ENCODE measurements around the gene USP24. TPM values are rescaled to one million over a fixed set of nuclear protein-coding genes. Genes with fewer than 3 reads are reported as not detected.

Gene USP24
- total RNA-seq, 1 experiment from 2014 or later, result 40.9 TPM

DNA sequence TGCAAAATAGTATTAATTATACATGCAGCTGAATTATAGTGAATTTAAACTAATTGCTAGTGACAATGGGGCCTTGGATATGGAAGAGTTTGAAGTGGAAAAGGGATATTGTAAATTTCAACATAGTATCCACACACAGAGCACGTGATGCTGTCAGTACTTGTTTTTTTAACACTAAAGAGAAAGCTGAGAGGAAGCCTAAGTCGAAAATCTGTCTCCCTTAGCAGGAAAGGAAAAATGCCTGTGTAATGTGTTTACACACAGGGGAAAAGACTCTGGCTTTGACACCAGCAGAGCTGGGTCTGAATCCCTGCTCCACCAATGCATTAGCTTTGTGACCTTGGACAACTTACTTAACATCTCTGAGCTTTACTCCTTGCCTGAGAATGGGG, 133.3 kb downstream of the USP24 start:
- DNase-seq (ENCODE audit: low spot score), result no peak
- Mint-ChIP-seq H3K27ac (peak overlapping the region; percentile 39), H3K4me1 (no peaks in the 10 kb centered on the region), H3K9me3 (no peaks in the 10 kb centered on the region), H3K36me3 (peaks cover 74% of the 10 kb centered on the region), H3K4me3 (no peak overlapping the region), H3K27me3 (ENCODE audit: low read depth) (no peaks in the 10 kb centered on the region)
- CTCF ChIA-PET, result interaction anchor here (1.2 to 1.3 kb wide), 2 partner anchors 10 to 60 kb away, joined by 3 to 4 read pairs; no protein-coding TSS in a partner anchor
- ATAC-seq, result no peak
- no peak for TF ChIP-seq ESRRA (CRISPR knock-in tag; IDR thresholded peaks at IDR 0.05; ENCODE audit: borderline replicate concordance)
- POLR2A ChIA-PET, result no interaction called here

DNA sequence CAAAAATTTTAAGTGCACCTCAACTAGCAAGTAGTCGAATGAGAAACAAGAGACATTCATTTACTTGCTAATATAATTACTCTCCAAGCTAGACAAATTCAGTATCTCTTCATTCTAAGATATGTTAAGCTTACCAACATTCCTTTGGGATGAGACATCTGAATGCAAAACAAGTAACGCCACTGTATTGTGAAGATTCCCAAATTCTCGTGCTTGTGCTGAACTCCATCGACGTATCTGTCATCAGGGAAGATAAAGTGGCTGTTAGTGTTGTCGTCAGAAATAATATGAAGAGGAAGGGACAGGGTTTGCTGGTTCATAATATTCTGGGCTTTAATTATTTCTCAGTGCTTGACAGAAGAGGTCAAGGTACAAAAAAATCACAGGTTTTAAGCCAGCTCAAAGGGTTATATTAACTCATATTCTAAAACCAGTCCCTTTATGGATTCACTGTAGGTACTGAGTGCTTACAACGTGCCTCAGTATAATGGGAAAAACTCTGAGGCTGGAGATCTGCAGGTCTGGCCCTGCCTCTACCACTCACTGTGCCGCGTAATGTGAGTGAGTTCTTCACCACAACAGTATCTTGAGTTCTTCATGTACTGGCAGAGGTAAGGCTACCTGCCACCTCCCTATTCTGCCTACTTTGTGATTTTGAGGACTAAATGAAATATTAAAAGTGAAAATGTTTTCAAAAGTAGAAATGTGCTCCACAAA, 133.8 kb downstream of the USP24 start:
- TF ChIP-seq MYBL2 (CRISPR knock-in tag; IDR thresholded peaks at IDR 0.05) (no peak), ELF4 (CRISPR knock-in tag; IDR thresholded peaks at IDR 0.05; ENCODE audit: low read depth) (no peak), ZBTB21 (CRISPR knock-in tag; IDR thresholded peaks at IDR 0.05; ENCODE audit: borderline replicate concordance) (no peak), JAZF1 (CRISPR knock-in tag; IDR thresholded peaks at IDR 0.05) (no peak), ZNF416 (CRISPR knock-in tag; IDR thresholded peaks at IDR 0.05) (no peak), GRHL2 (CRISPR knock-in tag; IDR thresholded peaks at IDR 0.05; ENCODE audit: insufficient replicate concordance, severe bottlenecking) (no peak)
- TF ChIP-seq, protein P1, sequence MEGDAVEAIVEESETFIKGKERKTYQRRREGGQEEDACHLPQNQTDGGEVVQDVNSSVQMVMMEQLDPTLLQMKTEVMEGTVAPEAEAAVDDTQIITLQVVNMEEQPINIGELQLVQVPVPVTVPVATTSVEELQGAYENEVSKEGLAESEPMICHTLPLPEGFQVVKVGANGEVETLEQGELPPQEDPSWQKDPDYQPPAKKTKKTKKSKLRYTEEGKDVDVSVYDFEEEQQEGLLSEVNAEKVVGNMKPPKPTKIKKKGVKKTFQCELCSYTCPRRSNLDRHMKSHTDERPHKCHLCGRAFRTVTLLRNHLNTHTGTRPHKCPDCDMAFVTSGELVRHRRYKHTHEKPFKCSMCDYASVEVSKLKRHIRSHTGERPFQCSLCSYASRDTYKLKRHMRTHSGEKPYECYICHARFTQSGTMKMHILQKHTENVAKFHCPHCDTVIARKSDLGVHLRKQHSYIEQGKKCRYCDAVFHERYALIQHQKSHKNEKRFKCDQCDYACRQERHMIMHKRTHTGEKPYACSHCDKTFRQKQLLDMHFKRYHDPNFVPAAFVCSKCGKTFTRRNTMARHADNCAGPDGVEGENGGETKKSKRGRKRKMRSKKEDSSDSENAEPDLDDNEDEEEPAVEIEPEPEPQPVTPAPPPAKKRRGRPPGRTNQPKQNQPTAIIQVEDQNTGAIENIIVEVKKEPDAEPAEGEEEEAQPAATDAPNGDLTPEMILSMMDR (IDR thresholded peaks at IDR 0.05), result no peak
- TF ChIP-seq, protein P2, sequence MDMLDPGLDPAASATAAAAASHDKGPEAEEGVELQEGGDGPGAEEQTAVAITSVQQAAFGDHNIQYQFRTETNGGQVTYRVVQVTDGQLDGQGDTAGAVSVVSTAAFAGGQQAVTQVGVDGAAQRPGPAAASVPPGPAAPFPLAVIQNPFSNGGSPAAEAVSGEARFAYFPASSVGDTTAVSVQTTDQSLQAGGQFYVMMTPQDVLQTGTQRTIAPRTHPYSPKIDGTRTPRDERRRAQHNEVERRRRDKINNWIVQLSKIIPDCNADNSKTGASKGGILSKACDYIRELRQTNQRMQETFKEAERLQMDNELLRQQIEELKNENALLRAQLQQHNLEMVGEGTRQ (CRISPR knock-in tag; IDR thresholded peaks at IDR 0.05), result no peak
- TF ChIP-seq, protein P3, sequence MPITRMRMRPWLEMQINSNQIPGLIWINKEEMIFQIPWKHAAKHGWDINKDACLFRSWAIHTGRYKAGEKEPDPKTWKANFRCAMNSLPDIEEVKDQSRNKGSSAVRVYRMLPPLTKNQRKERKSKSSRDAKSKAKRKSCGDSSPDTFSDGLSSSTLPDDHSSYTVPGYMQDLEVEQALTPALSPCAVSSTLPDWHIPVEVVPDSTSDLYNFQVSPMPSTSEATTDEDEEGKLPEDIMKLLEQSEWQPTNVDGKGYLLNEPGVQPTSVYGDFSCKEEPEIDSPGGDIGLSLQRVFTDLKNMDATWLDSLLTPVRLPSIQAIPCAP (CRISPR knock-in tag; IDR thresholded peaks at IDR 0.05), result no peak
- Mint-ChIP-seq H3K9me3 (no peaks in the 10 kb centered on the region), H3K36me3 (peaks cover 72% of the 10 kb centered on the region), H3K27ac (peak overlapping the region; percentile 39; the same call in 1 of the 2 replicates), H3K27me3 (ENCODE audit: low read depth) (no peaks in the 10 kb centered on the region), H3K4me3 (no peak overlapping the region), H3K4me1 (no peaks in the 10 kb centered on the region)
- POLR2A ChIA-PET, result no interaction called here
- no peak for DNase-seq (ENCODE audit: low spot score)
- ATAC-seq, result peak; percentile 46; the same call in 1 of the 2 replicates
- CTCF ChIA-PET, result interaction anchor here (1.2 to 1.3 kb wide), 2 partner anchors 10 to 59 kb away, joined by 3 to 4 read pairs; no protein-coding TSS in a partner anchor

DNA sequence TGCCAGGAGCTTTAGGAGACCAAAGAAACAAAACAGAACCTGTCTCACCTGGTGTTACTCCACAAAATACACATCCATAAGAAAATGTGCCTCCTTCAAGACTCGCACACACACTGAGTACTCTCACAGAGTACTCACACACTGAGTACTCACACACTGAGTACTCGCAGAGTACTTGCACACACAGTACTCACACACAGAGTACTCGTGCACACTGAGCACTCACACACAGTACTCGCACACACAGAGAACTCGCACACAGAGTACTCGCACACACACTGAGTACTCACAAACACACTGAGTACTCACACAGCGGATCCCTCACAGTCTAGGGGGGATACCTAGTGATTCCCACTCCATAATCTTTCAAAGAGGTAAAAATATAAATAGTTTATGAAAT, 135.5 kb downstream of the USP24 start:
- no peaks in the 10 kb centered on the region for H3K27me3 Mint-ChIP-seq (ENCODE audit: low read depth)
- no peak for ATAC-seq
- H3K27ac Mint-ChIP-seq, result peak overlapping the region; percentile 69; the same call in 1 of the 2 replicates
- no peak for DNase-seq (ENCODE audit: low spot score)
- no peaks in the 10 kb centered on the region for H3K9me3 Mint-ChIP-seq
- CTCF ChIA-PET, result no interaction called here
- POLR2A ChIA-PET, result interaction anchor here (1.0 kb wide), 1 partner anchor 10 kb away, joined by 3 read pairs; no protein-coding TSS in a partner anchor
- H3K4me3 Mint-ChIP-seq, result no peak overlapping the region
- no peaks in the 10 kb centered on the region for H3K4me1 Mint-ChIP-seq
- H3K36me3 Mint-ChIP-seq, result peaks cover 67% of the 10 kb centered on the region
- TF ChIP-seq ATF1 (CRISPR knock-in tag; IDR thresholded peaks at IDR 0.05) (no peak), GABPB1 (CRISPR knock-in tag; IDR thresholded peaks at IDR 0.05) (no peak), TCF7 (CRISPR knock-in tag; IDR thresholded peaks at IDR 0.05; ENCODE audit: low read depth) (no peak), SMAD4 (CRISPR knock-in tag; IDR thresholded peaks at IDR 0.05) (no peak), ZNF396 (CRISPR knock-in tag; IDR thresholded peaks at IDR 0.05; ENCODE audit: borderline replicate concordance) (no peak), EMX1 (CRISPR knock-in tag; IDR thresholded peaks at IDR 0.05) (no peak)
- TF ChIP-seq, protein P4, sequence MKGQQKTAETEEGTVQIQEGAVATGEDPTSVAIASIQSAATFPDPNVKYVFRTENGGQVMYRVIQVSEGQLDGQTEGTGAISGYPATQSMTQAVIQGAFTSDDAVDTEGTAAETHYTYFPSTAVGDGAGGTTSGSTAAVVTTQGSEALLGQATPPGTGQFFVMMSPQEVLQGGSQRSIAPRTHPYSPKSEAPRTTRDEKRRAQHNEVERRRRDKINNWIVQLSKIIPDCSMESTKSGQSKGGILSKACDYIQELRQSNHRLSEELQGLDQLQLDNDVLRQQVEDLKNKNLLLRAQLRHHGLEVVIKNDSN (CRISPR knock-in tag; IDR thresholded peaks at IDR 0.05), result no peak
- TF ChIP-seq, protein P5, sequence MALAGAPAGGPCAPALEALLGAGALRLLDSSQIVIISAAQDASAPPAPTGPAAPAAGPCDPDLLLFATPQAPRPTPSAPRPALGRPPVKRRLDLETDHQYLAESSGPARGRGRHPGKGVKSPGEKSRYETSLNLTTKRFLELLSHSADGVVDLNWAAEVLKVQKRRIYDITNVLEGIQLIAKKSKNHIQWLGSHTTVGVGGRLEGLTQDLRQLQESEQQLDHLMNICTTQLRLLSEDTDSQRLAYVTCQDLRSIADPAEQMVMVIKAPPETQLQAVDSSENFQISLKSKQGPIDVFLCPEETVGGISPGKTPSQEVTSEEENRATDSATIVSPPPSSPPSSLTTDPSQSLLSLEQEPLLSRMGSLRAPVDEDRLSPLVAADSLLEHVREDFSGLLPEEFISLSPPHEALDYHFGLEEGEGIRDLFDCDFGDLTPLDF (CRISPR knock-in tag; IDR thresholded peaks at IDR 0.05), result no peak
- TF ChIP-seq, protein P6, sequence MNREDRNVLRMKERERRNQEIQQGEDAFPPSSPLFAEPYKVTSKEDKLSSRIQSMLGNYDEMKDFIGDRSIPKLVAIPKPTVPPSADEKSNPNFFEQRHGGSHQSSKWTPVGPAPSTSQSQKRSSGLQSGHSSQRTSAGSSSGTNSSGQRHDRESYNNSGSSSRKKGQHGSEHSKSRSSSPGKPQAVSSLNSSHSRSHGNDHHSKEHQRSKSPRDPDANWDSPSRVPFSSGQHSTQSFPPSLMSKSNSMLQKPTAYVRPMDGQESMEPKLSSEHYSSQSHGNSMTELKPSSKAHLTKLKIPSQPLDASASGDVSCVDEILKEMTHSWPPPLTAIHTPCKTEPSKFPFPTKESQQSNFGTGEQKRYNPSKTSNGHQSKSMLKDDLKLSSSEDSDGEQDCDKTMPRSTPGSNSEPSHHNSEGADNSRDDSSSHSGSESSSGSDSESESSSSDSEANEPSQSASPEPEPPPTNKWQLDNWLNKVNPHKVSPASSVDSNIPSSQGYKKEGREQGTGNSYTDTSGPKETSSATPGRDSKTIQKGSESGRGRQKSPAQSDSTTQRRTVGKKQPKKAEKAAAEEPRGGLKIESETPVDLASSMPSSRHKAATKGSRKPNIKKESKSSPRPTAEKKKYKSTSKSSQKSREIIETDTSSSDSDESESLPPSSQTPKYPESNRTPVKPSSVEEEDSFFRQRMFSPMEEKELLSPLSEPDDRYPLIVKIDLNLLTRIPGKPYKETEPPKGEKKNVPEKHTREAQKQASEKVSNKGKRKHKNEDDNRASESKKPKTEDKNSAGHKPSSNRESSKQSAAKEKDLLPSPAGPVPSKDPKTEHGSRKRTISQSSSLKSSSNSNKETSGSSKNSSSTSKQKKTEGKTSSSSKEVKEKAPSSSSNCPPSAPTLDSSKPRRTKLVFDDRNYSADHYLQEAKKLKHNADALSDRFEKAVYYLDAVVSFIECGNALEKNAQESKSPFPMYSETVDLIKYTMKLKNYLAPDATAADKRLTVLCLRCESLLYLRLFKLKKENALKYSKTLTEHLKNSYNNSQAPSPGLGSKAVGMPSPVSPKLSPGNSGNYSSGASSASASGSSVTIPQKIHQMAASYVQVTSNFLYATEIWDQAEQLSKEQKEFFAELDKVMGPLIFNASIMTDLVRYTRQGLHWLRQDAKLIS (CRISPR knock-in tag; IDR thresholded peaks at IDR 0.05; ENCODE audit: borderline replicate concordance), result no peak
- TF ChIP-seq, protein P7, sequence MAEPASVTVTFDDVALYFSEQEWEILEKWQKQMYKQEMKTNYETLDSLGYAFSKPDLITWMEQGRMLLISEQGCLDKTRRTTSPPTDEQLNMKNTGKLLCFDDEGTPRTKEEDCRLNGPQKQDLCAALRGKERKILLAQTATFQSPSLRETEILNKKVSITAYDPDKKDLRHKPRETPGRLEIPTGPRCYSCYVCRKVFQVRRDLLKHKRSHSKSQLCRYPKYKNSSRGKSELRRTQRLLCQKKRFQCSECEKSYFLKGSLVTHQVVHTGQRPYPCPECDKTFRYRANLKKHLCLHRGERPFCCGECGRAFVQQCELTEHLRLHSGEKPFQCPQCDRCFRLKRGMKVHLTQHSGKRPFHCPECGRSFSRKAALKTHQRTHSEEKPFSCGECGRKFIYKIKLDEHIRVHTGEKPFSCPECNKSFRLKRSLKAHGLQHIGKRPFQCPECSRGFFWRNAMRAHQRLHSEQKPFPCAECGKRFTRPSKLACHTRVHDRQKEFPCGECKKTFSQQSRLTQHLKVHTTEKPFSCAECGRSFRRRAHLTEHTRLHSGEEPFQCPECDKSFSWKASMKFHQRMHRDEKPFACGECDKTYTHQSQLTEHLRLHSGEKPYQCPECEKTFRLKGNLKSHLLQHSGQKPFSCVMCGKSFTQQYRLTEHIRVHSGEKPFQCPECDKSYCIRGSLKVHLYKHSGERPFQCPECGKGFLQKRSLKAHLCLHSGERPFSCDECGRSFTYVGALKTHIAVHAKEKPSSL (CRISPR knock-in tag; conservative IDR thresholded peaks at IDR 0.05), result no peak
